ENCODE results near the gene SF3A1.

Gene SF3A1

DNA sequence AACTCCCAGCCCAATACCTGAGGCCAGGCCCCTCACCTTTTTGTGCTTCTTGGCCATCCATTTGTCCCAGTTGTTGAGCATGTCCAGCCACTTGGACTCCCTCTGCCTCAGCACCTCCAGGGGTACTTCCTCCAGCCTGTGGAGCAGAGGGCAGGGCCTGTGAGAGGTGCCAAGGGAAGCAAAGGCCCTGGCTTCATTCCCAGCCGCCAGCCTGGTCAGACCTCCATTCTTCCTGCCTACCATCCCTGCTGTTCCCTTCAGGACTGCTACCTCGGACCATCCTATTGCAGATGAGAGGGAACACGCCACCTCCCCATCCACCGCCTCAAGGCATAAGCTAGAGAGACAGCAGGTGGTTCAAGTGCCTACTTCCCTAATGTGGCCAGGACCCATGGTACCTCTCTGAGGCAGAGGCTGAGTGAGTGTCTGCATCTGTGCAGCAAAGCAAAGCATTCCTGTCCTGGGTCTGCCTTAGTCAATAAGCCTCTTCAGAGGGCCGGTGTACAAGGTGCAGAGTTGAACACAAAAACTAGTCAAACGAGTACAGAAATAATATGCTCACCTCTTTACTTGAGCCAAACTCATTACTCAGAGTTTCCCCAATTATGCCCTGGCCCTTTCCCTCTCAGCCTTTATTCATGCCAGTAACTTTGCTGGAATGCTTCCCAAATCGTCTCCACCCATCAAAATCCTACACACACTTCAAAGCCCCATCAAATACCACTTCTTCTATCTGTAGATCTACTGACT is 52.0 kb downstream of the SF3A1 start:
- peak; percentile 57 for DNase-seq (ENCODE audit: low spot score)

- no peak for DNase-seq (ENCODE audit: low spot score)
These were observed 53.9 kb downstream of the SF3A1 start for GRCh38 chr22:30302810-30303138.

- DNase-seq (ENCODE audit: low spot score): no peak
These were observed 54.5 kb downstream of the SF3A1 start for GRCh38 chr22:30301995-30302809.

DNA sequence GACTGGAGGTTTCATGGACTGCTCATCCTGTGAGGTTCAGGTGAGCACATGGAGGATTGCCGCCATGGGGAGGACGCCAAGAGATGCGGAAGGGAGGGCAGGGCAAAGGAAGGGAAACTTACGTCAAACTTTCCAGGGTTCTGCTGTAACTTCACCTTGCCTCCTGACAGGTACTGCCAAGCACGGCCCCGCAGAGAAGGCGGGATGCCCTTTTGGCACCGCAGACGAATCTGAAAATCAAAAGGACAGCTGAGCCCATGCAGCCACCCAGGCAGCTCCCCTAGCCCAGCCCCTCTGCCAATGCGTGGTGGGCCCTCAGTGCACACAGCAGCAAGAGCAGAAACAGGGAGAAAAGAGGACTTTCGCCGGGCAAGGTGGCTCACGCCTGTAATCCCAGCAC is 57.4 kb downstream of the SF3A1 start:
- no peak for DNase-seq (ENCODE audit: low spot score)

DNA sequence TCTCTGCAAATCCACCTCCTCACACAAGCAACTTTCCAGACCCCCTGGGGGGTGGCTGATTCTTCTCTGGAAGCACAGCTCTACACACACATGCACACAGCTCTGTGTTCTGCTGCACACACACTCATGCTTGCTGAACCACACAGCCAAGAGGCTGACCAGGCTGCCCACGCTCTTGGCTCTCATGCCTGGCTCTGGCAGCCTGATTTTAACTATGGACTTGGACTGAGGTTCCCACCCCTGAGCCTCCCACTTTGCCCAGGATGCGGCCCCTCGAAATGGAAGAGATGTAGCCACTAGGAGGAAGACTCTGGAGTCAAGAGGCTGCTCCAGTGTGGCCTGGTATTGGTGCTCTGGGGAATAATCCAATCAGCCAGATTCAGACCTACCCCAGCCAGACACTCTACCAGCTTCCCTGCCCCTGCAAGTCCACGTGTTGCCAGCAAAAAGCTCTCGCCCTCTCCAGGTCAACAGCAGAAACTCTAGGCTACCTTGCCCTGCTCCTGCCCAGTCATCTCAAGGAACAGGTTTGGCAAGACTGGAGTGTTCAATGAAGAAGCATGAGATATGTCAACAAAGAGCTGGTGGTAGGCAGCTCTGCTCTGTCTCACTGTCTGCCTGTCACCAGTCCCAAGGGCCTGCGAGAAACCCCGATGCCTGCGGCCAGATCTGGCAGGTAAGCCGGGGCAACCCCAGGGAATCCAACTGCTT is 58.5 kb downstream of the SF3A1 start:
- DNase-seq (ENCODE audit: low spot score): no peak

DNA sequence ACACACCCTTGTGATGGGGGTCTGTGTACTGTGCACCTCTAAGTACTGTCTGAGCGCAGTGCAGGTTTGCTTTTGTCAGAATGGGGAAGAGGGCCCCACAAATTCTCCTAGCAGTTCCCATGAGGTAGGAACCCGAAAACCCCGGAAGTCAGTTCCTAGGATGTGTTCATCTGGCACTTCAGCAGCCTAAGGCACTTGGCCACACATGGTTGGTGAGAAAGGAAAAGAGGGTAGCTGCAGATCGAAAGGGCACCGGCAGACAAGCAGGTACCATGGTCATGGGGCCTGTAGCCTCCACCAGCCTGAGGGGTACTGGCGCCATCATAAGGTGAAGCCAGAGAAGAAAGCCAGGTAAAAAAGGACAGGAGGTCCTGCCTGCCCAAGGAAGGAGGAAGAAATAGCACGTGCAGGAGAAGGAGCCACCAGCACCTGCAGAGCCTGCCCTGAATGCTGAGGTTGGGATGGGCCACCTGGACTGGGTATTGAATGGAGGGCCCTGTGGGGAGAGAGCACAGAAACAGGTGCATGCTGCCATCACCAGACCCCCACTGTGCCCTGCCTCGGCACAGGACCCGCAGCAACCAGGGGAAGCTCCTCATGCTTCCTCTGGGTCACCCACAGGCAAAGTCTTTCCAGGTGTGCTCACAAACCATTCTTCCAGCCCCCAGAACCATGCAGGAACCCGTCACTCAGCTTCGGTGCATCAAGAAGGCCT is 59.3 kb downstream of the SF3A1 start:
- no peak for DNase-seq (ENCODE audit: low spot score)

- no peak for DNase-seq (ENCODE audit: low spot score)
These were observed 59.9 kb downstream of the SF3A1 start for GRCh38 chr22:30296833-30297232.

DNA sequence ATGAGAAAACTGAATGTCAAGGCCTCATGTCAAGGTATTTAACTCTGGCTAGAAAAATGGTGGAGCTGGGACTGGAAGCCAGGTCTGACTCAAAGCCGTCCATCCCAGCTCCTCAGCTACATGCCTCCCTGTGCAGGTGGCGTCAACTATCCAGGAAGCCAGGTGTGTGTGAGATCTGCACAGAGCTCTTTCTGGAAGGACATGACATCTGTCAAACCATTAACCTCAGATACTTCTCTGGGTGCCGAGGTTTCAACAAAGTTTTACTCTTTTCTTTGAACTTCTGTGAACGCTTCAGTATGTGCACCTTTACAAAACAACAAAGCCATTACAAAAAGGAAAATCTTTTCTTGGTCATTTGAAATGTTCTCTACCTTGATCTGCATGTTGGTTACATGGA is 60.4 kb downstream of the SF3A1 start:
- DNase-seq (ENCODE audit: low spot score): no peak

DNA sequence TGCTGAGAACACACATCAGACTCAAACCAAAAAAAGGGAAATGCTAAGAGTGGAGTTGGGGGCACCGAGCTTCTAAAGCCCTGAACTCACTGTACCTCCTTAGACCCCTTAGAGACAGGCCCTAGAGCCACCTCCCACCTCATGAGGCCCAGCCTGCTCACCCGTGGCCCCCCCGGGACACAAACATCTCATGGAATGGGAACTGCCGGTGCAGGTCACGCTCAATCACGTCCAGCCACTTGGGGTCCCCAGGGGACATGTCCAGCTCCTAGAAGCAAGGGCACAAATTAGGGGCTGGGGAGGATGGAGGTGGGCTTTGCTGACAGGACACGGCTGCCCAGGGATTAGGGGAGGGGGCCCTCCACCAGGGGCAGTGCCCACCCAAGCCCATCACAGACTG is 61.1 kb downstream of the SF3A1 start:
- no peak for DNase-seq (ENCODE audit: low spot score)

DNA sequence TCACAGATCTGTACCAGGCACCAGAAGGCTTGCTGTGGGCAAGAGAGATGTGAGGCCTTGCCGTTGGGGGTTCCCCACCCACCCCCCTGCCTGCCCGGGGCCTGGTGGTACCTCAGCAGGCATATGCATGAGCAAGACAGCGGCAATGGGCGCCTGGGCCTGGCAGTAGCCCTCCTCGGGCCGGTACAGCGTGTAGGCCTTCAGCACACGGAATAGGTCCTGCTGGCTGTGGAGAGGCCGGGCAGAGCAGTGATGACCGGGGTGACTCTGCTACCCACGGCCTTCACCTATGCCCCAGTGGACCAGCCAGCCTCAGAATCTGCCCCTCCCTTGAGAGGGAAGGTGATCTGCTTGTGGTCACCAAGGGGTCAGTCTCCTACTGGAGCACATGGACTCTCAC is 61.9 kb downstream of the SF3A1 start:
- no peak for DNase-seq (ENCODE audit: low spot score)

GRCh38 chr22:30294066-30294465 is 62.6 kb downstream of the SF3A1 start:
- no peak for DNase-seq (ENCODE audit: low spot score)

DNA sequence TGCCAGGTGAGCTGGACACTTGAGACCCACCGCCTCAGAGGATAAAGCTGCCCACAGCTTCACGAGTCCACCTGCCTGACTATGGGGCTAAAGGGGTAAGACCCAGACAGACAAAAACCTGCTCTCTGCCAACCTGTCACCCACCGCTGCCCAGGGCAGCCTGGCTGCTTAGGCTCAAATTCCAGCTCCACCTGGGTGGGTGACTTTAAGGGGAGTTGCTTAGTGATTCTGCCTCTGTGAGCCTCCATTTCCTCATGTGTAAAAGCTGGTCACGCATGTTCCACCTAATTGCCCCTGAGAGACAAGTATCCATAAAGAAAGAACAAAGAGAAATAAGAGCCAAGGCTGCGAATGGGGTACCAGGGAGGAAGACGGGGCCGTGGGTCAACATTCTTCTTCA is 63.7 kb downstream of the SF3A1 start:
- DNase-seq (ENCODE audit: low spot score): no peak

DNA sequence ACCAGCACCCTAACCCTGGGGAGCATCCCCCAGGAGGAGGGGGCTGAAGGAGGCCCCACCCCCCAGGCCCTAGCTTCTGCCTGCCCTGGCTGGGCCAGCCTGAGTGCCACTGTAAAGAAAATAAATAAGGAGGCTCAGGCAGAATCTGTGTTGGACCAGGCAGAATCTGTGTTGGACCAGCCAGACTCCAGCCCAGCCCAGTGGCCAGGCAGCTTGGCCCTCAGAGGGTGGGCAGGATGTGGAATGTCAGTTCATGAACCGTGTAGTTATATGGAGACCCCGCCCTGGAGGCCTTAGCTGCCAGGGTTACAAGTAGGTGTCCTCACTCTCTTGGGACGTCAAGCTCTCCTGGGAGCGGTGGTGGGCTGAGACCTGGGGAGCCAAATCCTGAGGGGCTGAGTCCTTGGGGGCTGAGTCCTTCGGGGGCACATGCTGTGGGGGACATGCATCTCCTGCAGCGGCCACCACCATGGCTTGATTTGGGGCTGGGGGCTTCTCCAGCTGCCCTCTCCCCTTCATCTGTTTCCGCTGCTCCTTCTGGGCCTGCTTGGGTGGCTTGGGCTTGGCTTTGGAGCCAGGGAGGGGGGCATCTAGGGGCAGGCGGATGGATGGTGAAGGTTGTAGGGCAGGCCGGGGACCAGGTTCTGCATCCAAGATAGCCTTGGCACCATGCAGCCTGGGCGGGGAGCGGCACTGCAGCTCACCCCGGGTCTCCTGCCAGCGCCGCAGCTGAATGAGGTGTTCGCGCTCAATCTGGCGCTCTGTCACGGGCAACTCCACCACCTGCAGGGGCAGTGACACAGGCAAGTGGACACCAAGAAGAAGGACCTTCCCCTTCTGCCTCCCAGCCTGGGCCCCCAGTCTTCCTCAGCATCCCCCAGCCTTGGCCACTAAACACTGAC is 64.4 kb downstream of the SF3A1 start:
- DNase-seq (ENCODE audit: low spot score): peak; percentile 51

- no peak for DNase-seq (ENCODE audit: low spot score)
These were observed 65.4 kb downstream of the SF3A1 start for GRCh38 chr22:30291058-30291892.

- DNase-seq (ENCODE audit: low spot score): peak; percentile 52
These were observed 66.2 kb downstream of the SF3A1 start for GRCh38 chr22:30290342-30291057.

DNA sequence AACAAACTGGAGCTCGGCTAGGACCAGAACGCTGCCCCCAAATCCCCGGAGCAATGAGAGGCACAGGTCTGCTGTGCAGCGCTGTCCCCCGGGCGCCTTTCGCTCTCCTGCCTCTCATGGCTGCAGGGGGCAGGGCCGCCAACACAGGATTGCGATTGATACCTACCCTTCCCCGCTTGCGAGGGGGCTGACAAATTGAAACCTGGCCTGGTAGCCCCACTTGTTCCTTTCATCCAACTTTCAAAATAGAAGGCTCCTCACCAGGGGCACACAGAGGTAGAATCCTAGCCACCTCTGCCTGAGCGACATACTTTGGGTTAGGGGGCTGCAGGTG is 66.7 kb downstream of the SF3A1 start:
- DNase-seq (ENCODE audit: low spot score): no peak

- DNase-seq (ENCODE audit: low spot score): peak; percentile 95
These were observed 67.3 kb downstream of the SF3A1 start, which contains the start of gene CASTOR1 for GRCh38 chr22:30289141-30289979. Gene CASTOR1, minus strand, starts transcription at chr22:30289505. Its CDS starts 8 bp downstream, at chr22:30289497.

DNA sequence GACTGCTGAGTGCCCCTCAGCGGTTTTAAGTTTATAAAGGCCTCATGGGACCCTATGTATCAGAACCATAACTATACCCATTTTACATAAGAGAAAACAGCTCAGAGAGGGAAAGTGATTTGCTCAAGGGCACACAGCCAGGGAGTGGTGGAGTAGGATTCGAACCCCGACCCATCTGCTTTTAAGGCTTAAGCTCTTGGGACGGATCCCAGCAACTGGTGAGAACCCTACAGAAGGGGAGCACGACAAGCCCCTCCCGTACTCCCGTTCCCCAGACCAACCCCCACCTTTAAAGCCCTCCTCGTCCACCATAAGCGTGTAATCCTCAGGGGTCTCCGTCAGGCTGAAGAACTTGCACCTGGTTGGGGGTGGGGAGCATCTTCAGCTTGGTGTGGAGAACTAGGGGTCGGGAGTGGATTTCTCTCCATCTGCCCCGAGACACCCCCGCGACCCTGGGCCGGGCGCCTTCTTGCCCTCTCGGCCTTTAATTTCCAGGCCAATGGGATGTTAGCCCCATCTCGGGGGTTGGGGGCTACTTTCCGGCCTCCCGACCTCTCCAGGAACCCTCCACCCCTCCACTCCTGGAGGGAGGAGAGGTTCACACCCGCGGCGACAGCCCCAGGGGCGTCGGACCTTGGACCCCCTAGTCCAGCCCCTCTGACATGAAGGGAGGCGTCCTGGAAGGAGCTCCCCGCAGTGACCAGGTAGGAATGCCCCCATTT is 68.1 kb downstream of the SF3A1 start:
- DNase-seq (ENCODE audit: low spot score): no peak
